Upper lobe of left lung (tissue), 4 donors: ENCODE results near the gene NR3C2.

Source experiments
- CTCF ChIP-seq, 6 experiments: fragments of 450-650 bp in 4 of 6; fragments of 200-600 bp in 2 of 6; sonication (generic) in 2 of 6; IDR thresholded peaks; one replicate each; pipeline ENCODE4 v1.5.1; 2016 to 2019; ENCODE audit warnings: antibody characterized with exemption in 6 of 6
- EP300 ChIP-seq, 4 donors: sonication (generic); formaldehyde crosslinking; IDR thresholded peaks; one replicate each; pipeline ENCODE4 v1.5.1; 2017; ENCODE audit warnings: antibody characterized with exemption in 4 of 4, control low read depth in 2 of 4
- POLR2AphosphoS5 ChIP-seq, 2 donors: sonication (generic); formaldehyde crosslinking; IDR thresholded peaks; one replicate each; pipeline ENCODE4 v1.5.1; 2017; ENCODE audit warnings: antibody characterized with exemption in 2 of 2

- TF ChIP-seq CTCF (IDR thresholded peaks at IDR 0.05) (no peak), EP300 (IDR thresholded peaks at IDR 0.05) (no peak), POLR2AphosphoS5 (IDR thresholded peaks at IDR 0.05) (no peak)
Observed at GRCh38 chr4:148330161-148330560, 112.1 kb downstream of the NR3C2 start.
